Activated CD8-positive, alpha-beta T cell treated with anti-CD3 and anti-CD28 coated beads for 36 hours (primary cell): ENCODE data around the gene PNPLA1. TPM values are rescaled to one million over a fixed set of nuclear protein-coding genes. Genes with fewer than 3 reads are reported as not detected.

Experiments used
- ATAC-seq: fragments of 200-7000 bp; cut with Tn5 transposase; one replicate; pipeline ENCODE4 v1.10.0; 2021; ENCODE audit warnings: mild to moderate bottlenecking, moderate library complexity
- CTCF ChIA-PET: fragments of 350-600 bp; sonication (Branson Sonifier 250); formaldehyde crosslinking; loops from one replicate; lab custom pipeline; 2021; ENCODE audit warnings: antibody characterized with exemption; lab: Charles Lee
- POLR2A ChIA-PET: fragments of 350-600 bp; sonication (Branson Sonifier 250); formaldehyde crosslinking; loops from one replicate; lab custom pipeline; 2021; ENCODE audit warnings: antibody characterized with exemption; lab: Charles Lee
- DNase-seq: peaks from one replicate; pipeline ENCODE4 v3.0.0-alpha.2; 2020
- H3K27ac Mint-ChIP-seq: one replicate; pipeline ENCODE4 v1.8.0; 2021; ENCODE audit warnings: mild to moderate bottlenecking, mixed read lengths
- H3K27me3 Mint-ChIP-seq: one replicate; pipeline ENCODE4 v1.8.0; 2021; ENCODE audit warnings: mixed read lengths
- H3K36me3 Mint-ChIP-seq: one replicate; pipeline ENCODE4 v1.8.0; 2021; ENCODE audit warnings: low read depth, mixed read lengths
- H3K4me1 Mint-ChIP-seq: one replicate; pipeline ENCODE4 v1.8.0; 2021; ENCODE audit warnings: low read depth, mixed read lengths
- H3K4me3 Mint-ChIP-seq: one replicate; pipeline ENCODE4 v1.8.0; 2021; ENCODE audit warnings: mild to moderate bottlenecking, moderate library complexity, mixed read lengths
- H3K9me3 Mint-ChIP-seq: one replicate; pipeline ENCODE4 v1.8.0; 2021; ENCODE audit warnings: mixed read lengths
- CTCF ChIP-seq: fragments of 200-600 bp; IDR thresholded peaks from one replicate; pipeline ENCODE4 v1.8.0; 2022; ENCODE audit warnings: antibody characterized with exemption, mild to moderate bottlenecking
- intact Hi-C: fragments of 100-400 bp; cut with micrococcal nuclease; formaldehyde crosslinking; loops from one replicate; pipeline ENCODE4 v1.10.0; 2022
- total RNA-seq, 2 experiments: library from RNA; stranded (reverse); gene quantifications; one replicate each; pipeline ENCODE4 v1.2.3, GENCODE V29; 2021

PNPLA1 gene
- total RNA-seq, 2 experiments from 2014 or later, result not detected

- Mint-ChIP-seq H3K27me3 (peaks cover 2% of the 10 kb centered on the region), H3K4me1 (no peaks in the 10 kb centered on the region), H3K9me3 (no peaks in the 10 kb centered on the region), H3K27ac (no peak overlapping the region), H3K4me3 (no peak overlapping the region), H3K36me3 (no peaks in the 10 kb centered on the region)
- ChIA-PET CTCF (interaction anchor here (1.1 to 2.5 kb wide), 3 partner anchors 11 to 45 kb away, joined by 3 to 9 read pairs (median 3); no protein-coding TSS in a partner anchor), POLR2A (interaction anchor here (0.6 kb wide), 1 partner anchor 347 kb away, joined by 3 read pairs; no protein-coding TSS in a partner anchor)
- no peak for TF ChIP-seq CTCF
- intact Hi-C loops, result no loop called here
- no peak for DNase-seq
- no peak for ATAC-seq
Observed at GRCh38 chr6:36347621-36348020, 77.8 kb downstream of the PNPLA1 start.

- CTCF ChIA-PET, result interaction anchor here (0.7 to 3.2 kb wide), 4 partner anchors 8 to 280 kb away, joined by 4 to 19 read pairs (median 8); no protein-coding TSS in a partner anchor
Observed at GRCh38 chr6:36349240-36349639, 79.4 kb downstream of the PNPLA1 start.

GRCh38 chr6:36350082-36350481 is 80.2 kb downstream of the PNPLA1 start:
- Mint-ChIP-seq H3K36me3 (no peaks in the 10 kb centered on the region), H3K27me3 (peaks cover 2% of the 10 kb centered on the region), H3K4me1 (no peaks in the 10 kb centered on the region), H3K4me3 (no peak overlapping the region), H3K9me3 (no peaks in the 10 kb centered on the region), H3K27ac (no peak overlapping the region)
- no peak for TF ChIP-seq CTCF
- ATAC-seq, result no peak
- CTCF ChIA-PET, result interaction anchor here (1.1 to 3.2 kb wide), 3 partner anchors 8 to 10 kb away, joined by 5 to 19 read pairs (median 10); no protein-coding TSS in a partner anchor
- intact Hi-C loops, result no loop called here
- no peak for DNase-seq
- POLR2A ChIA-PET, result no interaction called here

More at GRCh38 chr6:36349240-36349639, 79.4 kb downstream of the PNPLA1 start:
- POLR2A ChIA-PET, result interaction anchor here (0.7 kb wide), 1 partner anchor 15 kb away, joined by 3 read pairs; no protein-coding TSS in a partner anchor
- no peaks in the 10 kb centered on the region for H3K36me3 Mint-ChIP-seq
- H3K4me1 Mint-ChIP-seq, result no peaks in the 10 kb centered on the region
- DNase-seq (peak; percentile 26), ATAC-seq (no peak)
- H3K27me3 Mint-ChIP-seq, result peaks cover 2% of the 10 kb centered on the region
- no peaks in the 10 kb centered on the region for H3K9me3 Mint-ChIP-seq
- no peak overlapping the region for H3K27ac Mint-ChIP-seq
- no peak for TF ChIP-seq CTCF
- intact Hi-C loops, result no loop called here
- no peak overlapping the region for H3K4me3 Mint-ChIP-seq

- ChIA-PET POLR2A (no interaction called here), CTCF (interaction anchor here (1.0 to 3.2 kb wide), 4 partner anchors 7 to 256 kb away, joined by 4 to 19 read pairs (median 8); no protein-coding TSS in a partner anchor)
- Mint-ChIP-seq H3K27ac (no peak overlapping the region), H3K27me3 (peaks cover 2% of the 10 kb centered on the region), H3K9me3 (no peaks in the 10 kb centered on the region), H3K36me3 (no peaks in the 10 kb centered on the region), H3K4me3 (no peak overlapping the region), H3K4me1 (peaks cover 5% of the 10 kb centered on the region)
- TF ChIP-seq CTCF, result no peak
- DNase-seq (no peak), ATAC-seq (no peak)
- intact Hi-C loops, result no loop called here
Observed at GRCh38 chr6:36350681-36351571, 81.1 kb downstream of the PNPLA1 start.
